ENCODE measurements around the gene SSBP3. TPM values are rescaled to one million over a fixed set of nuclear protein-coding genes. Genes with fewer than 3 reads are reported as not detected.

SSBP3 gene
- total and polyA plus RNA-seq, 2 of the 13 experiments (the other 11 are each of a cell fraction or from before 2014, with no cell fraction given) = 8.5 to 17.6 TPM

DNA sequence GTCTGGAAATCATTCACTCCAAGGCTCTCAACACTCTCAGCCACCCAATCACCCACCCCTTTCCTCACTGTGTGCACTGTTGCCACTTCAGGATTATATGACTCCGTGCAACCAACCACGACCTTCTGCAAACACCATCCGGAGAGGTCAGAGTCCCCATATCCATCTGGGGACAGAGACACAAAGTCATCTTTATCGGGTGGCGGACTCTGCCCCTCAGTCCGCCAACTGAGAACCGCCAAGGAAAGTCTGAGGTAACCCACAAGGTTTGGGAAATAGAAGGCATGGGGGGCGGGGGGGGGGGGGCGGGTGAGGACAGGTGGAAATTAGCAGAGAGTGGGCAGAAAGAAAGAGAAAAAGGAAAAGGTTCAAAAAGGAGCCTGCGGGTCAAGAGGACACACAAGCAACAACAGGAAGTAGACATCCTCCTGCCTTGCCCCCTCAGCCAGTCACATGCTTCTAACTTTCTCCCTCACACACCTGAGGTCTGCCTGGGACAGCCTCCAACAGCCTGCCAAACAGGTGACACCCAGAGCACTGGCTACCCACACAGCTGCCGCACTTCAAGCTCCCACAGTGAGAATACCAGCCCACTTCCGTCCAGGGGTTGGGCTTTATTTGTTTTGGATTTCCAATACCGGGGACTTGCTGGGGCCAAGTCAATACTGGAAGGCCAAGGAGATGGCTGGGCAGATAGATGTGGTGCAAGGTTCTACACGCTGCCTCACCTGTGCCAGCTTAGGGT lies 58.1 kb downstream of the SSBP3 start (continued):
- TF ChIP-seq ZNF672 (CRISPR knock-in tag; IDR thresholded peaks at IDR 0.05) (no peak), ZMAT3 (CRISPR knock-in tag; conservative IDR thresholded peaks at IDR 0.05) (no peak), POGK (CRISPR knock-in tag; conservative IDR thresholded peaks at IDR 0.05) (no peak), ZKSCAN8 (CRISPR knock-in tag; IDR thresholded peaks at IDR 0.05; ENCODE audit: borderline replicate concordance) (peak; percentile 51; the same call in 1 of the 2 replicates), PITX1 (CRISPR knock-in tag; IDR thresholded peaks at IDR 0.05) (peak; percentile 74), NCOA2 (CRISPR knock-in tag; IDR thresholded peaks at IDR 0.05) (peak; percentile 49), HNF4G (IDR thresholded peaks at IDR 0.05; ENCODE audit: borderline replicate concordance, low read depth, low read length) (peak; percentile 95), HNF4G (CRISPR knock-in tag; IDR thresholded peaks at IDR 0.05; ENCODE audit: borderline replicate concordance, low read depth) (peak; percentile 61; the same call in 1 of the 2 replicates), ZNF841 (CRISPR knock-in tag; IDR thresholded peaks at IDR 0.05; ENCODE audit: borderline replicate concordance) (no peak), GATA4 (IDR thresholded peaks at IDR 0.05; ENCODE audit: borderline replicate concordance, low read depth) (no peak; the same call in 1 of the 2 replicates), SP5 (CRISPR knock-in tag; IDR thresholded peaks at IDR 0.05; ENCODE audit: borderline replicate concordance, low read depth) (peak; percentile 43; the same call in 1 of the 2 replicates), JDP2 (CRISPR knock-in tag; IDR thresholded peaks at IDR 0.05; ENCODE audit: borderline replicate concordance) (no peak), THRA (CRISPR knock-in tag; IDR thresholded peaks at IDR 0.05; ENCODE audit: borderline replicate concordance) (peak; percentile 65; the same call in 1 of the 2 replicates), ZMYM2 (CRISPR knock-in tag; IDR thresholded peaks at IDR 0.05) (no peak; the same call in 1 of the 2 replicates), MYNN (CRISPR knock-in tag; IDR thresholded peaks at IDR 0.05; ENCODE audit: low read depth) (no peak), ZNF564 (CRISPR knock-in tag; IDR thresholded peaks at IDR 0.05) (no peak), ZNF256 (CRISPR knock-in tag; conservative IDR thresholded peaks at IDR 0.05) (no peak)
- TF ChIP-seq, protein P1, sequence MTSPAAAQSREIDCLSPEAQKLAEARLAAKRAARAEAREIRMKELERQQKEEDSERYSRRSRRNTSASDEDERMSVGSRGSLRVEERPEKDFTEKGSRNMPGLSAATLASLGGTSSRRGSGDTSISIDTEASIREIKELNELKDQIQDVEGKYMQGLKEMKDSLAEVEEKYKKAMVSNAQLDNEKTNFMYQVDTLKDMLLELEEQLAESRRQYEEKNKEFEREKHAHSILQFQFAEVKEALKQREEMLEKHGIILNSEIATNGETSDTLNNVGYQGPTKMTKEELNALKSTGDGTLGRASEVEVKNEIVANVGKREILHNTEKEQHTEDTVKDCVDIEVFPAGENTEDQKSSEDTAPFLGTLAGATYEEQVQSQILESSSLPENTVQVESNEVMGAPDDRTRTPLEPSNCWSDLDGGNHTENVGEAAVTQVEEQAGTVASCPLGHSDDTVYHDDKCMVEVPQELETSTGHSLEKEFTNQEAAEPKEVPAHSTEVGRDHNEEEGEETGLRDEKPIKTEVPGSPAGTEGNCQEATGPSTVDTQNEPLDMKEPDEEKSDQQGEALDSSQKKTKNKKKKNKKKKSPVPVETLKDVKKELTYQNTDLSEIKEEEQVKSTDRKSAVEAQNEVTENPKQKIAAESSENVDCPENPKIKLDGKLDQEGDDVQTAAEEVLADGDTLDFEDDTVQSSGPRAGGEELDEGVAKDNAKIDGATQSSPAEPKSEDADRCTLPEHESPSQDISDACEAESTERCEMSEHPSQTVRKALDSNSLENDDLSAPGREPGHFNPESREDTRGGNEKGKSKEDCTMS (CRISPR knock-in tag; conservative IDR thresholded peaks at IDR 0.05) = no peak
- TF ChIP-seq, protein P2, sequence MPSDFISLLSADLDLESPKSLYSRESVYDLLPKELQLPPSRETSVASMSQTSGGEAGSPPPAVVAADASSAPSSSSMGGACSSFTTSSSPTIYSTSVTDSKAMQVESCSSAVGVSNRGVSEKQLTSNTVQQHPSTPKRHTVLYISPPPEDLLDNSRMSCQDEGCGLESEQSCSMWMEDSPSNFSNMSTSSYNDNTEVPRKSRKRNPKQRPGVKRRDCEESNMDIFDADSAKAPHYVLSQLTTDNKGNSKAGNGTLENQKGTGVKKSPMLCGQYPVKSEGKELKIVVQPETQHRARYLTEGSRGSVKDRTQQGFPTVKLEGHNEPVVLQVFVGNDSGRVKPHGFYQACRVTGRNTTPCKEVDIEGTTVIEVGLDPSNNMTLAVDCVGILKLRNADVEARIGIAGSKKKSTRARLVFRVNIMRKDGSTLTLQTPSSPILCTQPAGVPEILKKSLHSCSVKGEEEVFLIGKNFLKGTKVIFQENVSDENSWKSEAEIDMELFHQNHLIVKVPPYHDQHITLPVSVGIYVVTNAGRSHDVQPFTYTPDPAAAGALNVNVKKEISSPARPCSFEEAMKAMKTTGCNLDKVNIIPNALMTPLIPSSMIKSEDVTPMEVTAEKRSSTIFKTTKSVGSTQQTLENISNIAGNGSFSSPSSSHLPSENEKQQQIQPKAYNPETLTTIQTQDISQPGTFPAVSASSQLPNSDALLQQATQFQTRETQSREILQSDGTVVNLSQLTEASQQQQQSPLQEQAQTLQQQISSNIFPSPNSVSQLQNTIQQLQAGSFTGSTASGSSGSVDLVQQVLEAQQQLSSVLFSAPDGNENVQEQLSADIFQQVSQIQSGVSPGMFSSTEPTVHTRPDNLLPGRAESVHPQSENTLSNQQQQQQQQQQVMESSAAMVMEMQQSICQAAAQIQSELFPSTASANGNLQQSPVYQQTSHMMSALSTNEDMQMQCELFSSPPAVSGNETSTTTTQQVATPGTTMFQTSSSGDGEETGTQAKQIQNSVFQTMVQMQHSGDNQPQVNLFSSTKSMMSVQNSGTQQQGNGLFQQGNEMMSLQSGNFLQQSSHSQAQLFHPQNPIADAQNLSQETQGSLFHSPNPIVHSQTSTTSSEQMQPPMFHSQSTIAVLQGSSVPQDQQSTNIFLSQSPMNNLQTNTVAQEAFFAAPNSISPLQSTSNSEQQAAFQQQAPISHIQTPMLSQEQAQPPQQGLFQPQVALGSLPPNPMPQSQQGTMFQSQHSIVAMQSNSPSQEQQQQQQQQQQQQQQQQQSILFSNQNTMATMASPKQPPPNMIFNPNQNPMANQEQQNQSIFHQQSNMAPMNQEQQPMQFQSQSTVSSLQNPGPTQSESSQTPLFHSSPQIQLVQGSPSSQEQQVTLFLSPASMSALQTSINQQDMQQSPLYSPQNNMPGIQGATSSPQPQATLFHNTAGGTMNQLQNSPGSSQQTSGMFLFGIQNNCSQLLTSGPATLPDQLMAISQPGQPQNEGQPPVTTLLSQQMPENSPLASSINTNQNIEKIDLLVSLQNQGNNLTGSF (CRISPR knock-in tag; IDR thresholded peaks at IDR 0.05) = no peak
